Activated CD4-positive, alpha-beta memory T cell treated with anti-CD3 and anti-CD28 coated beads, Interleukin-2, amount 10 ng/mL, durations not matched to agents 7 days and 5 days (primary cell): ENCODE measurements around the gene MRTO4. TPM values are rescaled to one million over a fixed set of nuclear protein-coding genes. Genes with fewer than 3 reads are reported as not detected.
"Not testable (repeated sequence)": the region's sequence is repeated elsewhere in the genome, so short reads cannot be mapped to it uniquely, and the experiment has no call there.

Experiments used
- CTCF ChIA-PET: fragments of 350-600 bp; sonication (Branson Sonifier 250); formaldehyde crosslinking; loops from one replicate; lab custom pipeline; 2021; ENCODE audit warnings: antibody characterized with exemption, inconsistent platforms; lab: Charles Lee
- POLR2A ChIA-PET: fragments of 350-600 bp; sonication (Branson Sonifier 250); formaldehyde crosslinking; loops from one replicate; lab custom pipeline; 2021; ENCODE audit warnings: antibody characterized with exemption; lab: Charles Lee
- DNase-seq: peaks from one replicate; pipeline ENCODE4 v3.0.0-alpha.2; 2020
- H3K27ac Mint-ChIP-seq: one replicate; pipeline ENCODE4 v1.8.0; 2021; ENCODE audit warnings: mild to moderate bottlenecking, mixed read lengths
- H3K27me3 Mint-ChIP-seq: one replicate; pipeline ENCODE4 v1.8.0; 2021; ENCODE audit warnings: mixed read lengths
- H3K36me3 Mint-ChIP-seq: one replicate; pipeline ENCODE4 v1.8.0; 2021; ENCODE audit warnings: low read depth, mixed read lengths
- H3K4me1 Mint-ChIP-seq: one replicate; pipeline ENCODE4 v1.8.0; 2021; ENCODE audit warnings: mixed read lengths
- H3K4me3 Mint-ChIP-seq: one replicate; pipeline ENCODE4 v1.8.0; 2021; ENCODE audit warnings: mild to moderate bottlenecking, mixed read lengths
- H3K9me3 Mint-ChIP-seq: one replicate; pipeline ENCODE4 v1.8.0; 2021; ENCODE audit warnings: mixed read lengths
- total RNA-seq, 2 experiments: library from RNA; stranded (reverse); gene quantifications; one replicate each; pipeline ENCODE4 v1.2.3, GENCODE V29; 2021

MRTO4 gene
- total RNA-seq, 2 experiments from 2014 or later, result 21.1 to 23.0 TPM

- ChIA-PET POLR2A (interaction anchor here (1.3 to 1.7 kb wide), 2 partner anchors 19 to 21 kb away, joined by 4 to 5 read pairs; partner anchors contain the start of genes EMC1 and MRTO4), CTCF (interaction anchor here (1.9 kb wide), 1 partner anchor 9 kb away, joined by 6 read pairs; no protein-coding TSS in a partner anchor)
- not testable (repeated sequence) for H3K4me1 Mint-ChIP-seq, H3K9me3 Mint-ChIP-seq, H3K27me3 Mint-ChIP-seq, H3K4me3 Mint-ChIP-seq, DNase-seq, H3K27ac Mint-ChIP-seq
- peaks cover 48% of the 10 kb centered on the region for H3K36me3 Mint-ChIP-seq
Observed at GRCh38 chr1:19231736-19232523, 19.7 kb upstream of the MRTO4 start.

- Mint-ChIP-seq H3K27ac (no peak overlapping the region), H3K36me3 (peaks cover 45% of the 10 kb centered on the region), H3K9me3 (no peaks in the 10 kb centered on the region), H3K4me3 (no peak overlapping the region), H3K27me3 (no peaks in the 10 kb centered on the region), H3K4me1 (no peaks in the 10 kb centered on the region)
- no peak for DNase-seq
- ChIA-PET POLR2A (interaction anchor here (1.3 to 1.7 kb wide), 2 partner anchors 19 to 21 kb away, joined by 4 to 5 read pairs; partner anchors contain the start of genes EMC1 and MRTO4), CTCF (interaction anchor here (1.9 kb wide), 1 partner anchor 9 kb away, joined by 6 read pairs; no protein-coding TSS in a partner anchor)
Observed at GRCh38 chr1:19232524-19232846, 19.1 kb upstream of the MRTO4 start.

- Mint-ChIP-seq H3K36me3 (peaks cover 41% of the 10 kb centered on the region), H3K9me3 (no peaks in the 10 kb centered on the region), H3K27ac (no peak overlapping the region), H3K4me3 (no peak overlapping the region), H3K4me1 (no peaks in the 10 kb centered on the region), H3K27me3 (no peaks in the 10 kb centered on the region)
- ChIA-PET CTCF (interaction anchor here (1.3 kb wide), 1 partner anchor 426 kb away, joined by 3 read pairs; no protein-coding TSS in a partner anchor), POLR2A (interaction anchor here (1.3 to 2.5 kb wide), 2 partner anchors 23 to 29 kb away, joined by 5 to 9 read pairs; no protein-coding TSS in a partner anchor)
- no peak for DNase-seq
Observed at GRCh38 chr1:19234224-19234623, 17.4 kb upstream of the MRTO4 start.

GRCh38 chr1:19239876-19240275 lies 11.7 kb upstream of the MRTO4 start:
- Mint-ChIP-seq H3K4me1 (no peaks in the 10 kb centered on the region), H3K9me3 (no peaks in the 10 kb centered on the region), H3K27ac (no peak overlapping the region), H3K4me3 (no peak overlapping the region), H3K36me3 (peaks cover 57% of the 10 kb centered on the region), H3K27me3 (no peaks in the 10 kb centered on the region)
- ChIA-PET POLR2A (no interaction called here), CTCF (interaction anchor here (0.6 to 2.8 kb wide), 6 partner anchors 10 to 356 kb away, joined by 3 to 13 read pairs (median 4); no protein-coding TSS in a partner anchor)
- no peak for DNase-seq

- CTCF ChIA-PET, result interaction anchor here (0.9 to 2.8 kb wide), 14 partner anchors 9 to 357 kb away, joined by 3 to 13 read pairs (median 4); partner anchors contain the start of genes ALDH4A1, EMC1 and MRTO4
- no peaks in the 10 kb centered on the region for H3K4me1 Mint-ChIP-seq
- peaks cover 55% of the 10 kb centered on the region for H3K36me3 Mint-ChIP-seq
- H3K4me3 Mint-ChIP-seq, result no peak overlapping the region
- DNase-seq, result peak; percentile 71
- H3K9me3 Mint-ChIP-seq, result no peaks in the 10 kb centered on the region
- no peaks in the 10 kb centered on the region for H3K27me3 Mint-ChIP-seq
- POLR2A ChIA-PET, result interaction anchor here (1.0 to 1.7 kb wide), 3 partner anchors 10 to 29 kb away, joined by 3 to 9 read pairs (median 3); partner anchors contain the start of genes EMC1 and MRTO4
- no peak overlapping the region for H3K27ac Mint-ChIP-seq
Observed at GRCh38 chr1:19240673-19241538, 10.7 kb upstream of the MRTO4 start.

GRCh38 chr1:19250629-19251304 lies 838 bp upstream of the MRTO4 start:
- H3K9me3 Mint-ChIP-seq, result no peaks in the 10 kb centered on the region
- H3K4me3 Mint-ChIP-seq, result peak overlapping the region; percentile 94
- H3K4me1 Mint-ChIP-seq, result peaks cover 29% of the 10 kb centered on the region
- DNase-seq, result no peak
- POLR2A ChIA-PET, result interaction anchor here (0.5 to 3.0 kb wide), 12 partner anchors 8 to 346 kb away, joined by 3 to 20 read pairs (median 5); partner anchors contain the start of gene UBR4
- no peaks in the 10 kb centered on the region for H3K27me3 Mint-ChIP-seq
- peak overlapping the region; percentile 86 for H3K27ac Mint-ChIP-seq
- H3K36me3 Mint-ChIP-seq, result peaks cover 2% of the 10 kb centered on the region
- CTCF ChIA-PET, result interaction anchor here (1.0 to 1.7 kb wide), 3 partner anchors 9 to 40 kb away, joined by 3 to 13 read pairs (median 4); no protein-coding TSS in a partner anchor

GRCh38 chr1:19254416-19254815 lies 2.8 kb downstream of the MRTO4 start:
- Mint-ChIP-seq H3K4me3 (no peak overlapping the region), H3K27me3 (no peaks in the 10 kb centered on the region), H3K9me3 (no peaks in the 10 kb centered on the region), H3K4me1 (peaks cover 42% of the 10 kb centered on the region), H3K36me3 (peaks cover 24% of the 10 kb centered on the region), H3K27ac (no peak overlapping the region)
- CTCF ChIA-PET, result interaction anchor here (1.1 kb wide), 1 partner anchor 17 kb away, joined by 4 read pairs; no protein-coding TSS in a partner anchor
- DNase-seq, result no peak
- POLR2A ChIA-PET, result interaction anchor here (0.9 to 1.3 kb wide), 3 partner anchors 9 to 75 kb away, joined by 3 to 4 read pairs (median 3); partner anchors contain the start of gene UBR4

GRCh38 chr1:19255288-19255687 lies 3.7 kb downstream of the MRTO4 start:
- H3K36me3 Mint-ChIP-seq, result peaks cover 31% of the 10 kb centered on the region

GRCh38 chr1:19256301-19256700 lies 4.7 kb downstream of the MRTO4 start:
- DNase-seq, H3K9me3 Mint-ChIP-seq, CTCF ChIA-PET, H3K27me3 Mint-ChIP-seq, H3K4me3 Mint-ChIP-seq: not testable (repeated sequence)
- H3K27ac Mint-ChIP-seq, result peak overlapping the region; percentile 40
- H3K4me1 Mint-ChIP-seq, result peaks cover 31% of the 10 kb centered on the region
- H3K36me3 Mint-ChIP-seq, result peaks cover 29% of the 10 kb centered on the region
- POLR2A ChIA-PET, result interaction anchor here (0.7 kb wide), 1 partner anchor 48 kb away, joined by 4 read pairs; no protein-coding TSS in a partner anchor

More at GRCh38 chr1:19255288-19255687, 3.7 kb downstream of the MRTO4 start:
- Mint-ChIP-seq H3K27me3 (no peaks in the 10 kb centered on the region), H3K9me3 (no peaks in the 10 kb centered on the region), H3K27ac (no peak overlapping the region), H3K4me1 (peaks cover 40% of the 10 kb centered on the region), H3K4me3 (no peak overlapping the region)
- POLR2A ChIA-PET, result interaction anchor here (1.0 to 1.3 kb wide), 3 partner anchors 8 to 76 kb away, joined by 3 to 4 read pairs (median 3); no protein-coding TSS in a partner anchor
- no peak for DNase-seq
- CTCF ChIA-PET, result interaction anchor here (1.1 to 1.3 kb wide), 2 partner anchors 10 to 16 kb away, joined by 3 to 4 read pairs; no protein-coding TSS in a partner anchor

GRCh38 chr1:19257178-19257914 lies 5.7 kb downstream of the MRTO4 start:
- H3K9me3 Mint-ChIP-seq, result no peaks in the 10 kb centered on the region
- peaks cover 29% of the 10 kb centered on the region for H3K36me3 Mint-ChIP-seq
- peaks cover 31% of the 10 kb centered on the region for H3K4me1 Mint-ChIP-seq
- no peaks in the 10 kb centered on the region for H3K27me3 Mint-ChIP-seq
- no peak overlapping the region for H3K4me3 Mint-ChIP-seq
- ChIA-PET POLR2A (no interaction called here), CTCF (interaction anchor here (1.3 kb wide), 1 partner anchor 396 kb away, joined by 3 read pairs; no protein-coding TSS in a partner anchor)
- DNase-seq, result no peak
- peak overlapping the region; percentile 63 for H3K27ac Mint-ChIP-seq

- H3K27me3 Mint-ChIP-seq, result no peaks in the 10 kb centered on the region
- POLR2A ChIA-PET, result interaction anchor here (0.6 kb wide), 1 partner anchor 90 kb away, joined by 3 read pairs; no protein-coding TSS in a partner anchor
- H3K4me1 Mint-ChIP-seq, result peaks cover 24% of the 10 kb centered on the region
- DNase-seq, result no peak
- no peaks in the 10 kb centered on the region for H3K9me3 Mint-ChIP-seq
- H3K36me3 Mint-ChIP-seq, result peaks cover 29% of the 10 kb centered on the region
- peak overlapping the region; percentile 26 for H3K27ac Mint-ChIP-seq
- no peak overlapping the region for H3K4me3 Mint-ChIP-seq
- CTCF ChIA-PET, result no interaction called here
Observed at GRCh38 chr1:19258353-19258752, 6.7 kb downstream of the MRTO4 start.
